HUDEP-2 (cell line): ENCODE data around the gene UGP2.
A peak's percentile ranks its signal among the peaks of the same experiment; 100 is the strongest.

ENCODE experiments used
- DNase-seq, 76 experiments: peaks; one replicate each; lab custom pipeline; 2025; ENCODE audit not compliant: unreplicated experiment in 76 of 76; lab: John Stamatoyannopoulos, UW

The UGP2 gene

DNA sequence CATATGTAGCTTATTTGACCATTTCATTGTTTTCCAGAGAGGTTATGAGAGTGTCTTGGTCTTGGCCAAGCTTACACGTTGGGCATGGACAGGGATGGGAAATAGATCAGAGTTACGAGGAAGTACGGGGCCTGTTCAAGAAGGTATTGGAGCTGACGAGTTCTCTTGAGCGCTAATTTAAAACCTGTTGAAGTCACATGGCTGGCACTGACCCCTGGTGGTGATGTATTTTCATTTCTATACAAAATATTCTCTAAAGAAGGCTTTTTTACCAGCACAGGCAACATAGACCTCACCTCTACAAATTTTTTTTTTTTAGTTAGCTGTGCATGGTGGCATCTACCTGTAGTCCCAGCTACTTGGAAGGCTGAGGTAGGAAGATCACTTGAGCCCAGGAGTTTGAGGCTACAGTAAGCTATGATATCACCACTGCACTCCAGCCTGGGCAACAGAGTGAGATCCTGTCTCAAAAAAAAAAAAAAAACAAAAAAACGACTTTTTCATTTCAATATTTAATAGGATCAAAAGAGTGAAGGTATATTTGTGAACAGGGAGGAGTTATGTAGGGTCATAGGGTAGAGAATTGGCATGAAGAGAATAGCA lies 19.6 kb downstream of the UGP2 start:
- DNase-seq: peak in 28 of 76 experiments; percentile 1 to 50 (median 6)

GRCh38 chr2:63862806-63863205 lies 21.1 kb downstream of the UGP2 start:
- DNase-seq: no peak

- no peak for DNase-seq
These were observed 22.0 kb downstream of the UGP2 start for GRCh38 chr2:63863707-63864106.

GRCh38 chr2:63865159-63865799 lies 23.6 kb downstream of the UGP2 start:
- DNase-seq: no peak

DNA sequence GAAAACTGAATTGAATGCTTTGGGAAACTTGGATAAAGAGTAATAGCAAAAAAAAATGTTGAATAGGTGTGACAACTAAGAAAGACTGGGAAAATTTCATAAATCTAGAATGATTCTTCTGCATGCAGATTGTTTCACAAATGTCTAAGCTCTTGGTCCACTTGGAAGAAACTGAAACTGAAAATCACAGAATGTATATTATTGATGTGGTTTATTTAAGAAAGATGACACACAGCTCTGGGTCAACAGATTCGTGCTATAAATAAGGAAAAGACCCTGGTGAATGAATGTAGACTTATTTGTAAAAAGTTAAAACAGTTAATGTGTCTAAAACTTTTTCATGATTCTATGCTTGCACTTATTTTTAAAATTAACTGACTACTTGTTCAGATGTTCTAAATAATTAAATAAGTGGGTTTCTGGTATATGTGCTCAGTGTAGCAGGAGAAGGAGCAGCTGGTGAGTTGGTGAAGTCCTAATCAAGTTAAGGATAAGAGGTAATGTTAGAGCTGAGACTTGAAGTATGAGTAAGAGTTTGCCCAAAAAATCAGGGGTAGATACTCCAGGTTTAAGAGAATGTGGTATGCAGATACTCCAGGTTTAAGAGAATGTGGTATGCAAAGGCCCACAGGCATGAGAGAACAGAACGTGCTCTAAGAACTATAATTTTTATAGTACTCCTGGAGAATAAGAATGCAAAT lies 24.5 kb downstream of the UGP2 start:
- no peak for DNase-seq

DNA sequence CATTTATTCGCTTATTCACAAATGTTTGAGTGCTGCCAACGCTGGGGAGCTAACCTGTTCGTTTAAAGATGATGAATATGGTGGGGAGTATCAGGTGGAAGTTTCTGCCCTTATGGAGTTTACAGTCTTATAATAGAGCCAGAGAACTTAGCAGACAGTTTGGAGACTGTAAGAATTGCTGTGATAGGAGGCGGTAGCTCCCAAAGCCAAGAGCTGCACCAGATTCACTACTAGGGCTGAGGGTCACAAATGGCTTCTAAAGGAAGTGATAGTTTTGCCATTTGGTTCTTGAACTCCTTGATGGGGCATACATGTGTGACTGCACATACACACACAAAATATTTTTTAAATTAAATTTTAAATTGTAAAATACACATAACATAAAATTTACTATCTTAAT lies 29.0 kb downstream of the UGP2 start:
- no peak for DNase-seq

DNA sequence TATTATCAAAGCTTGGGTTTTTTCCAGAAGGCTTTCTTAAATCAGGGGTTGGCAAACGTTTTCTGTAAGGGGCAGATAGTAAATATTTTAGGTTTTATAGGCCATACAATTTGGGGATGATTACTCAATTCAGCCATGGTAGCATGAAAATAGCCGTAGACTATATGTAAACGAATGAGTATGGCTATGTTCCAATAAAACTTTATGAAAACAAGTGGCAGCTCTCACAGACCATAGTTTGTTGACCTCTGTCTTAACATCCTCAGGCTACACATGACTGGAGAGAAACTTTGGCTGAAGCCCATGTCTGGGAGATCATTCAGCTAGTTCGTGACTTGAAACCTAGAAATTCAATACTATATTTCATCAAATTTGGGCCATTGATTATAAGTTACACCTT lies 30.2 kb downstream of the UGP2 start:
- no peak for DNase-seq

DNA sequence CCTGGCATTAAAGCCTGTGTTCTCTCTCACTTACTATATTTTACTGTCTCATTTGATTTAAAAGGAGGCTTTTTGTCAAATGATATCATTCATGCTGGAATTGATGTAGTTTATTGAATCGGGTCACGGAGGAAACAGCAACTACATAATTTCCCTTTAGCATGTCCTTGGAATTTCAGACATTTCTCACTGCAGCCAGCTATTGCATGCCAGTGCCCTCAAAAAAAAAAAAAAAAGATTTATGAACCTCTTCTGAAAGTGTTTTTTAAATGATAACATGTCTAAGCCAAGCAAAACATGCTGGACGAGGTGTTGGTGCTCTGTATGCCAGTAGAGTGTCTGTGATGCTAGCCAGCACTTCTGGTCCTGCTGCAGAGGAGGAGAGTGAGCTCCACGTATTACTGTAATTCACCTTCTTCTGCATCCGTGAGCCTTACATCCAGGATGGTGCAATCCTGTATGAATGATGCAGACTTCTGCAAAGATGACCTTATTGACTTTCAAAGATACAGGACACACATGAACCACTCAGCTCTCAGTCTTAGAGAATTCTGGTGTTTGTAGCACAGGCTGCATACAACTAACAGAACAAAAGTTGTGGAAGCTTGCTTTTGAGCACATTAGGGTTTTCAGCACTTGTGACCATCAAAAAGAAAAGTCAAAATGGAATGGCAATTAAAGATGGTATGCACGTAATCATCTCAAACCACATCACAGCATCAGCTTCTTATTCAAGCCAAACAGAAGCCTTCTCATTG lies 31.1 kb downstream of the UGP2 start:
- no peak for DNase-seq

DNA sequence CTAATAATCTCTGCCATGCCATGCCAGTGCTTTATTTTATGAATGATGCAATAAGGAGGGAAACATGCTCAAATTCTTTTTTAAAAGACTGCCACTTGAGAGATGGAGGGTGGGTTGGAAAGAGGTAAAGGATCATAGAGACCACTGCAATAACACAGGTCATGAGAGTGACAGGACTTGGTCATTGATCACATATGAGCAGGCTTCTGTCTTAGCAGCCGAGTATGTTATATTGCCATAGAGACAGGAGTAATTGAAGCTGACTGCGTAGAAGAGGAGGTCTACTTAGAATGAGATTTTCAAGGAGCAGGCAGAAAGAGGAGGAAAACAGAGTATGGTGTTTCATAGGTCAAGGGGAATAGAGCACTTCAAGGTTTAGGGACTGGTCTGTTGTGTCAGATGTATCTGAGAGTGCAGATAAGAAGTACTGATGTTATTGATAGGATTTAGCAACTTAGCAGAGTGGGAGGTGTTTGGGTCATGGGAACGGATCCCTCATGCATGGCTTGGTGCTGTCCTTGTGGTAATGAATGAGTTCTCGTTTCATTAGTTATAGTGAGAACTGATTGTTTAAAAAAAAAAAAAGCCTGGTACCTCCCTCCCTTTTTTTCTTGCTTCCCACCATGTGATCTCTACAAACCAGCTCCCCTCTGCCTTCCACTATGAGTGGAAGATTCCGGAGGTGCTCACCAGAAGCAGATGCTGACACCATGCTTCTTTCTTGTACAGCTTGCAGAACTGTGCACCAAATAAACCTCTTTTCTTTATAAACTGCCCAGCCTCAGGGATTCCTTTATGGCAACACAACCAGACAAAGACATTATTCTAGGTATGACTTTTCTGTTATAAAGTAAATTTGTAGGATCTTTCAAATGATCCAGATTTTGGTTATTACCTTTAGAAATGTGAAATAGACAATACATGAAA lies 32.8 kb downstream of the UGP2 start:
- DNase-seq: no peak

DNA sequence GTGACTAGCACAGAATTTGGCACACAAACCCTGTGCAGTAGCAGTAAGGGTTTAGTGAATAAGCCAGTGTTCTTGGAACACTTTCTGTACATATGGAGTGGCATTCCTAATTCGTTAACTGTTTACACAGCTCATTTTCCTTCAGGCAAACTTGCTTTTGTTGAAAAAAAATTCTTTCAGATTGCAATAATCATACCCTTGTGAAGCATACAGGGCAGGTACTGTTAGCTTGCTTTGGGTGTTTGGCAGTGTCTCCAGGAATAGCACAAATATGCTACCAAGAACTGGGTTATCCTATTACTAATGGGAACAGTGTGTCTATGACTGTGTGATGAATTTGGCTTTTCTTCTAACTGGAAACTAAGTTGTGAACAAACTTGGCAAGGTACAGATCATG lies 33.4 kb downstream of the UGP2 start:
- no peak for DNase-seq

- no peak for DNase-seq
These were observed 34.0 kb downstream of the UGP2 start for GRCh38 chr2:63875559-63876245.

GRCh38 chr2:63876311-63876710 lies 34.6 kb downstream of the UGP2 start:
- no peak for DNase-seq

DNA sequence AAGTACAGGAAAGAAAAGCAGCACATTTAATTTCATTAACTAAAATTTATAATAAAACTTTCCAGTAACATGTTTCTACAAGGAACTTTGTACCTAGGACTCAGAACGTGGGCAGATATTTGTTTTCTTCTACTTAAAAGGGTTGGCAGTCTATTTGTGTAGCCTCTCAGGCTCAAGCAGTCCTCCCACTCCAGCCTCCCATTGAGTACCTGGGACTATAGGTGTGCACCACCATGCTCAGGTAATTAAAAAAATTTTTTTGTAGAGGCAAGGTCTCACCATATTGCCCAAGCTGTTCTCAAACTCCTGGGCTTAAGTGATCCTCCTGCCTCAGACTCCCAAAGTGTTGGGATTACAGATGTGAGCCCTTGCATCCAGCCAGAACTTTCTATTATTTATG lies 36.8 kb downstream of the UGP2 start:
- no peak for DNase-seq

GRCh38 chr2:63879876-63880433 lies 38.3 kb downstream of the UGP2 start:
- DNase-seq: no peak

DNA sequence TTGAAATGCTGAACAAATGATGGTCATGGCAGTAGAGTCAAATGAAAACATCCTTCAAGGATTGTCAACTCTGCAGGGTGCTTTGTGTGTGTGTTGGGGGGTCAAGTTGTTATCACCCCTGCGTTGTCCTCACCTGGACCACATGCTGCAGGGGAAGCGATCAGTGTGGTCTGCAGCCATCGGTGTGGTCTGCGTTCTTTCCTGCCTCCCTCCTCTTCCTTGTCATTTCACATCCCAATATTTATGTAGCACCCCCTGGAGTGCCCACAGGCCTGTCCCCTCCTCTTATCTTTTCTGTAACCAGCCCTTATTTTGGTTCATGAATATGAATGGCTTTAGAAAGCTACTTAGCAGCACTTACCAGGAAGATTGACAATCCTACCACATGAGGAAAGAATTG lies 38.9 kb downstream of the UGP2 start:
- DNase-seq: no peak

DNA sequence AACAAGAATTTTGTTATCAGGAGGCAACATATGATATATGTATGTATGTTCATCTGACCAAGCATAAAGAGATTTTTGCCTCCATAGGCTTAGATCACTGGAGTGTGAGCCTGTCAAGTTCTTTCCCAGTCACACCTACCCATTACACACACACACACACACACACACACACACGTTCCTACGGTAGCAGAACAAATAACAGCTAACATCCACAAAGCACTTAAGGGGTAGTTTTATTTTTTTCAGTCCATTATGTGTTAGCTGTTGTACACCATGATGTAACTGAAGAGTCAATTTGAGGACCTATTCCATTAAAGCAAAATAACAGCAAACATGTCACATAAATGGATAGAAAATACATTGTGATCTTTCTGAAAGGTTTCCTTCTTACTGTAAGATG lies 39.5 kb downstream of the UGP2 start:
- DNase-seq: no peak

DNA sequence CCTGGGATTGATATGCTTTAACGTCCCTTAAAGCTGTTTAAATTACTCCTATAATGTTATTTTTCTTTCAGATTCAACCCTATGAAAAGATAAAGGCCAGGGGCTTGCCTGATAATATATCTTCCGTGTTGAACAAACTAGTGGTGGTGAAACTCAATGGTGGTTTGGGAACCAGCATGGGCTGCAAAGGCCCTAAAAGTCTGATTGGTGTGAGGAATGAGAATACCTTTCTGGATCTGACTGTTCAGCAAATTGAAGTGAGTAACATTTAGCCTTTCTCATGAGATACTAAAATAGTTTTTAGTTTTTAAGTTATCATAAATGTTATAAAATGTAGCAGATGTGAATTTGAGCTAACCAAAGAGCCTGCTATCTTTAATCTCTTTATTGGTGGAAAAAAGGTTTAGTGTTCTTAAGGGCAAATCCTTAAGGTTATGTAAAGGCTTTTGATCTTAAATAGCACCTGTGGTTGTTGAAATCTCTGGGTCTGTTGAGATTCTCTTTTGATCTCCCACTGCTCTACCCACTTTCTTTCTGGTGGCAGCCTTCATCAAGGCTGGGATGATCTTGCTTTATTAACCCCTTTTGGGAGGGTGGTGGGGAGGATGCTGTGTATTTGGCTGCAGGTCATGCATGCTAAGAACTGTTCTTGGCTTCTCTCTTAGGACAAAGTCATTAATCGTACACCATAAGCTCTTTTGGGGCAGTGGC lies 40.9 kb downstream of the UGP2 start:
- no peak for DNase-seq

DNA sequence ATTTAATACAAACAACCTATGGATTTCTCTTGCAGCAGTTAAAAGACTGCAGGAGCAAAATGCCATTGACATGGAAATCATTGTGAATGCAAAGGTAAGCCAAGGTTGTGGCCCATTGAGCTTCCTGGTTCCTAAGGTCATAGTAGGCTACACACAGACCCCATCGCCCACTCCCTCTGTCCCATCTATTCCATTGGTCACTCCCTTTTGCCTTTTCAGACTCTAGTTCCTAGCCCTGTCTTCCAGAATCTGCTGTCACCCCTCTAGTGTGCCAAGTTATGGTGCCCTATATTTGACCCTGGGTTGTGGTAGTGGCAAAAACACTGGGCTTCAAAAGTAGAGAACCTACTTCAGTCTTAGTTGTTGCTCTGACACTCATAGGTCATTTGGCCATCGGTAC lies 44.7 kb downstream of the UGP2 start:
- DNase-seq: no peak

GRCh38 chr2:63888053-63888452 lies 46.4 kb downstream of the UGP2 start:
- no peak for DNase-seq
